Ovary (tissue), 3 donors: ENCODE measurements around the gene DUSP22.

Source experiments
- CTCF ChIP-seq, 3 donors: fragments of 450-650 bp in 2 of 3; fragments of 200-600 bp in 1 of 3; IDR thresholded peaks; one replicate each; pipeline versions ENCODE4 v1.5.1 to v1.8.0; 2016 to 2022; ENCODE audit warnings: antibody characterized with exemption in 3 of 3, mild to moderate bottlenecking in 1 of 3
- POLR2A ChIP-seq: fragments of 450-650 bp; IDR thresholded peaks from one replicate; pipeline ENCODE4 v1.6.1; 2017; ENCODE audit warnings: antibody characterized with exemption, mild to moderate bottlenecking, moderate library complexity
- donor health status: DM: no; HTN: no; CAD: no.

GRCh38 chr6:360349-360748 lies 68.1 kb downstream of the DUSP22 start:
- TF ChIP-seq CTCF (IDR thresholded peaks at IDR 0.05), result no peak
- no peak for TF ChIP-seq POLR2A
